ENCODE measurements around the gene PHYHIPL.

Gene PHYHIPL

DNA sequence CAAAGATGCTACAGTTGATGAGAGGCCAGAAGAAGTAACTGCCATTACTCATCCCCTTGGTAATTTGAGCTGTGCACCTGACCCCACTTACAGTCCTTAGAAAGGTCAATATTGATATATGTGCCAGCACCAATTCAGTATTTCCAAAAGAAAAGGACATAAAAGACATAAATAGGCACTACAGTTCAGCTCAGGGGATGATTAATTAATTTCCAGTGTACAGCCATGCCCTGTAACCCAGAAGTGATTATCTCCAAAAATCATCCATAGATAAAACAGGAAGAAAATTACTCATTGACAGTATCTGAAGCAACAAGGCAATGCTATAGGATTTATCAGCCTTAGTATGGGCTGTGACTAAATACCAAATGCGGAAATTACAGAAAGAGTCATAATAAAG, 82.4 kb downstream of the PHYHIPL start:
- DNase-seq: no peak

DNA sequence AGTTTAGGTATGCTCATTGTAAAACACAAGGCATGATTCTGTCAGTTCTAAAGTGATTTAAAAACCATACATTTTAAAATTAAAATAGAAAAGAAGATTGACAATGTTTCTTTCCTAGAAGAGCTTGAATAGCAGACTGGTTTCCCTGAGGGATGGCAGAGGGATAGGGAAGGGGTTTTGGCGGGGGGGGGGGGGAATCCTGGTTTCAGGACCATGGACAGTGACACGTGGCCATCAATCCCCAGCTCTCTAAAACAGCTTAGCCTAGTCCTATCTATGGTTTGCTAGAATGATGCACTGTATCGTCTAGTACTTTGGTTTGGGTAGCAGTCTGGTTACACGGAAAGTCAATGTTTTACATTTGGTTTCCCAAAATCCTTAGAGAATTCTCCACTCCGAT, 88.7 kb downstream of the PHYHIPL start:
- DNase-seq: no peak

DNA sequence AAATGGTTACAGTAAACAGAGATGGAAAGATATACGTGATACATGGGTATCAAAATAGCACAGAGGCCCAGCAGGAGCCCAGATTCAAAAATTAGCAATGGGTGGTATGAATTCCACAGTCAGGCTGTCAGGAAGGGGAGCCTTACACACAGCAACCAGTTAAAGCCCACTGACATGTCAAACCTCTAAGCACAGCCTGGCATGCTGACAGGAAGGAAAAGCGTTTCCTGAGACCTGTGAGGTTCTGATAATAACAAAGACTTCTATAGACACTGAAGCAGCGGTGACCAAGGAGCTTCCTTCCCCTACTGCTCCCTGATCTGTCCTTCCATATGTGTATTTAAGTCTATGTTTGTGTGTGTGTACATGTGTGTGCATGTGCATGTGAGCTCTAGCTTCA, 89.9 kb downstream of the PHYHIPL start:
- no peak for DNase-seq

DNA sequence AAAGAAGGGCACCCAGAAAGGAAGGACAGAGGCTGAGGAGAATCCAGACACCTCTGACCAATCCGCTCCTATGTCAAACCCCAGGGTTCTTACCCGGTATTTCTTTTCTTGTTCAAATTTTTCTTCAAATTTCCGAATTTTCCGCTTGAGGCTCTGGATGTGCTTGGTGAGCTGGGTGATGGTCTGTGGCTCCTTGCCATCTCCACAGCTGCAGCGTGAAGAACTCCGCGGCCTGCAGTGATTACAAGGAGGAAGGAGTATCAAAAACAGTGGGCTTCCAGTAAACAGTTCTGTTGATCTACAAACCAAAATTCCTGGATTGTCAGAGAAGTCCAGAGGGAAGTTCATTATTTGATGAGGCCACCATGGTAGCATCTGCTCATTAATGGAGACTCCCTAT, 92.0 kb downstream of the PHYHIPL start:
- no peak for DNase-seq

DNA sequence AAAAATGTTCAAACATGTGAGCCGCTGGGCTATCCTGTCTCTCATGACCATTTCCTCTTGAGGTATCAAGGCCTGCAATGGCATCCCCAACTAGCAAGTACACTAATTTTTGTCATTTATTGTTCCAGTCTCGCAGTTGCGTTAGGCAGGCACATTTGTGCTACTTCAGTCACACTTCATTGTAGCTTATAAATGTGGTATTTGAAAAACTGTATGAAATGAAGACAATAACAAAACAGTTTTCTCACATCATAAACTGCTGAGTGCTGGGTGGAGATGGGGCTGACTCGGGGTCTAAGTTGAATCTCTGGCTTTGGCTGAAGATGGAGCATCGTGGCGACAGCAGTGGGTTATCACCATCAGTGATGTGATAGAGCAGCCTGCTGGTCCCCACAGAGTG, 93.2 kb downstream of the PHYHIPL start:
- no peak for DNase-seq

DNA sequence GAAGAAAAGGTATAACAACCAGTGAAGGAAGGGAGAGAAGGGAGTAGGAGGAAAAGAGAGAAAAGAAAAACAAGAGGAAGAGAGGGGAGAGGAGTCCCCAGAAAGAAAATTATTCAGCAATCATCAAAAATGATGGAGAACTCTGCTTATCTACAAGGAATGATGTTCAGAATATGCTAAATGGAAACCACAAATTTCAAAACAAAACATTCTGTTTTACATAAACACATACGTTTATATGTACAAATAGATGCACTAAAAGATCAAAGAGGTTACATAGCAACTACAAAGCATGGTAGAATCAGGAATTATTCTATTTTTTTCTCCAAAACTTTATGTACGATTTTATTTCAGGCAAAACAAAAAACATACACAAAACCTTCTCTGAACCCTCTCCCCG, 94.0 kb downstream of the PHYHIPL start:
- DNase-seq: no peak

DNA sequence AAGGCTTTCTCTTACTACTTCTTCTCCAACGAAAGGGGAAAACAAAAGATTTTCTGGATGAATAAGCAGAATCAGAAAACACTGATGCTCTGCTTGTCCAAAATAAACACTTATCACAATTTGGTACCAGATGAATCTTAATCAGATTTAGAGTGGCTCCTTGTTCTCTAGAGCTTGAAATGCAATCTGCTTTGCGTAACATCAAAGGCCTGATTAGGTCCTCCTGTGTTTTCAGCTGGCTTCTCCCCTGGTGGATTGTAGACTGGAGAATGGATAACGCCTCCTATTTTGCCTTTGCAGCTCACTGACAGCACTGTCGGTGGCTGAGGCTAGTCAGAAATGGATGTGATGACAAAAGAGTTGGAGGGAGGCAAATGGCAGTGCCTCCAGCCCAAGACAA, 94.7 kb downstream of the PHYHIPL start:
- DNase-seq: no peak

DNA sequence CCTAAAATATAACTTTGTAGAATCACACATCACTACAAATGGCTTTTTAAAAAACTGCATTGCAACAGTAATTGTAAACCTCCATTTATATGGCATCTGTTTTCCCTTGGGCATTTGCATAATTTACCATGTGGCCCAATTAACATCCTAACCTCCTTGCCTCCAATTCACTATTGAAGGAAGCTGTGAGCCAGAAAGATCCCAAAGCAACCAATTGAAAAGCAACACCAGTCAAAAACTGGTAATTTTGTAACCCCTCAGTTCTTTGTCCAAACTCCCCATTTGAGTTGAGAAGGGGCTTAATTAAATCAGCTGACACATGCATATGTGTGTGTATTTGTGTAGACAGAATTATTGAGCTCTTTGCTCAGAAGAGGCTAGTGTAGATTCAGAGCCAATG, 95.6 kb downstream of the PHYHIPL start:
- no peak for DNase-seq

DNA sequence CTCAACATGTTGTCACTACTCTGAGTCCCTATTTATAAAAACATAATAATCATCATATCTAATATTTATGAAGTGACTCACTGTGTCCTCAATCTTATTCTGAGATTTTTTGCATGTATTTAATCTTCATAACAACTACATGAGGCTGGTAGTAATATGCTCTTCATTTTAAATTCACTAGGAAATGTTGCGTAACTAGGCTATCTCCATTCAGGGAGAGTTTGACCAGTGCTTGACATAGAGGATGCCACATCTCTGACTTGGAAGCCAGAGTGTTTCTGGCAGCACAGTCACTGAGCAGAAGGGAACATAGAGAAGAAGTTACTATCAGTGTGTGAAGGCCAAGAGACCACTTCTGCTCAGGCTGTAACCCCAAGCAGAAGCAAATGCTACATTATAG, 97.0 kb downstream of the PHYHIPL start:
- no peak for DNase-seq

DNA sequence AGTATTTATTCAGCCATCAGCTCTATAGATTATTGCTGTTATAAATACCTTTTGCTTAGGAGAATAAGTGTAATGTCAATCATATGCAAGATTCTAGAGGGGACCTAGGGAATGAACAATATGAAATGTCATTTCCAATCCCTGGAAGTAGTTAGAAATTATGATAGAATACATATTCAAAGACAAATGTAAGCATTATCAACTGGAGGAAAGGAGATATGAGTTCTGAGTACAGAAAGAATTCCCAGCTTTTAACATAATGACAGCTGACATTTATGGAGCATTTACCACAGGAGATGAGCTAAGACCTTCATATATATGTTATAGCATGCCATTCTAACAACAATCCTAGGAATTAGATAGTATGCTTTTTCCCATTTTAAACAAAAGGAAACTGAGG, 99.7 kb downstream of the PHYHIPL start:
- no peak for DNase-seq

DNA sequence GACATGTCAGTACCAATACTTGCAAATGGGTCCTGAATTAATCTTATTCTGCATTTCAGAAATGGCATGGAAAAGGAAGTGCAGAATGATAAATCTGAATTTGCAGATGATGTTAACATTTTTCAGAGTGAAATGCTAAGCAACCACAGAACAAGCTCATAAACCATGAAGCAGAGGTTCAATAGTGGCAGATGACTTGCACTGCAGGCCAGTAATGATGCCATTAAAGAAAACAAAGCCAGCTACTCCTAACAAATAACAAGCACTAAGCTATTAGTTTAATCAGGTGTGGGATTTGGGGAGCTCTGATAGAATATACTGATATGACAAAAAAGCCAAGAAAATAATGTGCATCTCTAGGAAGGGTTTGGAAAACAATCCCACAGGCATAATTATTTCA, 100.5 kb downstream of the PHYHIPL start:
- no peak for DNase-seq

DNA sequence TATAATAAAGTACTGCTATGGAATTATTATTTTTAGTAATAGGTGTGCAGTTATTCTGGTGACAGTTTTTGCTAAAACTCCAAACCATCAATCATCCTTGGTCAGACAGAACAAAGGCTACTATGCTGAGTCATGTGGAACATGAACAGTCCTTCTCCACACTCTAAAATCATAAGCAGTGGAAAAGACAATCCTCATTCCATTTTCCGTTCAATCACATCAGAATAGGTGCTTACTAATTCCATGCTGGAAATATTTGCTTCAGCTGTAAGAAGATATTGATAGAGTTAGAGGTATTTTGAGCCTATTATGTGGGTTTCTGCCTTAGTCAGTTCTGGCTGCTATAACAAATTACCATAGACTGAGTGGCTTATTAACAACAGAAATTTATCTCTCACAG, 103.0 kb downstream of the PHYHIPL start:
- DNase-seq: no peak

DNA sequence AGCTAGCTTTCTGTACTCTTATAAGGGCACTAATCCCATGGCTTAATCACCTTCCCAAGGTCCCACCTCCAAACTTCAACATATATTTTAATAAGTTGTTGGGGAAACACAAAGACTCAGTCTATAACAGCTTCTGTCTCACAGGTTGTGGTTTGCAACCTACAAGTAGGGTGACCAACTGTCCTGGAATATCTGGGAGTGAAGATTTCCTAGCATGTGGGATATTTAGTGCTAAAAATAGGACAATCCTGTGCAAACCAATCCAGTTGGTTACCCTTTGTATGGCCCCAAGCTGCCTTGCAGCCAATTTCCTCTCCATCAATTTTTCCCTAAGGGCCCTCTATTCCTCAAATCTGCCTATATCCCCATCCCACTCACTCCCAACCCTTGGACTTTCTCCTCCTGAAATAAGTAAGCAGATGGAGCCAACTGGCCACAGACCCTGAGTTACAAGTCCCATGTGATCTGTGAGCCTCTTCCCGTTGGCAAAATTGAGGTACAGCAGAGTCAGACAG, 103.6 kb downstream of the PHYHIPL start:
- DNase-seq: no peak

DNA sequence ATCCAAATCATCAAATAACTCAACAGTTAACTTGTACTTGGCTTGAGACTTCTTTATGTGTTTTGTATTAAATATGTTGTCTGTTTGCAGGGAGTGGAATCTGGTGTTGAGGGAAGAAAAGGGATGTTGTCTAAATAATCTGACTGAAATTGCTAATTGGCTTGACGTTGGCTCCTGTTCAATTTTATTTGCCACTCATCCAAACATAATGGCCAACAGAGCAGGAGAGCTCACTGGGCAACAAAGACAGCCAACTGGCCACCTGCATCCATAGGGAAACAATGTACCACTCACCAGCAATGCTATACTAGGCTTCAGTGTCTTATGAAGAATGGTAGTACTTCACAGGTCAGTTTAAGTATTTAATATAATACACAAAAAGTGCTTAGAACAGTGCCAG, 105.4 kb downstream of the PHYHIPL start:
- no peak for DNase-seq

DNA sequence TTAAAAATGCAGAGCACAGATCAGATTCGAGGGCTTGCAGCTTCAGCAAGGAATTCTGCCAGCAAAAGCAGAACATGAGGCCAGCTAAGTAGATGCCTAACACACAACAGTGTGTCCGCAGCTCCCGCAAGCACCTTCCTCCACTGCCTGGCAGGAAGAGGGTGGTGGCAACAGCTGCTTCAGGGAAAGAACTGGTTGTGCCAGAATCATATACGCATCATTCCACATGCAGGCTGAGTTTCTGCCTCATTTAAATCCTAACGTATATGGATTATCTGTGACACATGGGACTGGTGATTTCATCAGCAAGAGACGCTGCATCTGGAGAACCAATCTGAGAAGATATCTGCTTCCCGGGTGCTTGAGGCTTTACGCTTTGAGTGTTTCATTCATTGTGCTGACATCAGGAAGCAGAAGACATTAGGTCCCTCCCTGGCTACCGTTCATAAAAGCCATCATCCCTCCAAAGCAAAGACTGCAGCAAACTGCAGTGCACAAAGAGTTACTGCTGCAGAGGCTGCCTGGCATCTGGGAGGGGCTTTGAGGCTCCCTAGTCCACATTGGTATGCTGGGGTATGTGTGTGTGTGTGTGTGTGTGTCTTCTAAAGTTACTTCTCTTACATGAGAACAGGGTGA, 107.1 kb downstream of the PHYHIPL start:
- DNase-seq: no peak

DNA sequence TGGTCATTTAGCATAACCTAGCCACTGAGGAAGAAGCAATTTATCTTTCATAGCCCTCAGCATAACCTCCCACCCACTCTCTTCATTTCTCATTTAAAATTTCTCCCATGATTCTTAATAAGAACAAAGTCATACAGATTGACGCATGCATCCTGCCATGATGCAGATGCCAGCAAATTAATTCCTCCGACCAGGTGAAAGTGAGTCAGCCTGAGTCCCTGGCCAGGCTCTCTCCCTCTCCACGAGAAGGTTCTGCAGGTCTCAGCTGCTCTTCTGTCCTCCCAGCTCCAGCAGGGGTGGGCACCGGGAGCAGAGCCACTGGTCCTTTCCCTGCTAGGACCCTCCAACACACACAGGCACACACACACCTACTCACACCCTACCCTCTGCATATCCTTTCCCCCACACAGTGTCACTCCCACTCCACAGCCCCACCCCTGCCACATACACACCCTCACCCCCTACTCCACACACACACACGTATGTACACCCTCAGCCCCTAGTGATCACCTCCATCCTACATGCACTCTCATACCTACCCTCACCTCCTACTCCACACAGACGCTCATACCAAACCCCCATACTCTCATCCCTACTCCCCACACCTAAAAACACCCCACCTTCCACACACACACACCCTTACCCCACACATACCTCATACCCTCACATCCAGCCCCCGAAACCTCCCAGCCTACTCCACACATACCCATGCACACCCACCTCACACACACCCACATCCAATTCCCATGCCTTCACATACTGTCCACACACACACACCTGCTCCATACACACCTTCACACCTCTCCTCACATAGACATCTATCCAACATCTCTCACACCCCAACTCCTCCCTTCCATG, 107.9 kb downstream of the PHYHIPL start:
- no peak for DNase-seq

DNA sequence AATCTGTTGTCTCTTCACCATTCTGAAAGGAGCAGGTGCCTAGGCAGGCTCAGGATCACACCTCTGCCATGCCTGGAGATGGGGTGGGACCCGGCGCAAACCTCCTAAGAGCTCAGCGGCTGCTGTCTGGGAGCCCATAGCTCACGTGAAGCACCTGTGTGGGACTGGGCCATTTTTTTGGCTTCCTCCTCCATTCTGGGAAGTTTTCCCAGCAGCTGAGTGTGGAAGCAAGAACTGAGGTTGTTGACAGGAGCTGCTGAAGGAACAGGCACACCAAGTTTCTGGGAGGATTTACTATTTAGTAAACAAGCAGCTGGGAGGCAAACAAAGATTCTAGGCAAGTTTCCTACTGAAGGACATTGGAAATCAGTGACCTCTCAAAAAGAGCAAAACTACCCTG, 108.6 kb downstream of the PHYHIPL start:
- no peak for DNase-seq

DNA sequence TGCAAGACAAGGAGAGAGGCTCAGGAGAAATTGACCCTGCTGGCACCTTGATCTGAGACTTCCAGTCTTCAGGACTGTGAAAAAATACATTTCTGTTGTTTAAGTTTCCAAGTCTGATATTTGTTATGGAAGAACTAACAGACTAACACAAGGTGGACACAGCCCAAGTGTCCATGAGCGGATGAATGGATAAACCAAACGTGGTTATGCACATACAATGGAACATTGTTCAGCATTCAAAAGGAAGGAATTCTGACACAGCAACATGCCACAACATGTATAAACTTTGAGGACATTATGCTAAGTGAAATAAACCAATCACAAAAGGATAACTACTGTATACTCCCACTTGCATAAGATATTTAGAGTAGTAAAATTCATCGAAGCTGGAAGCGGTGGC, 109.4 kb downstream of the PHYHIPL start:
- DNase-seq: no peak

DNA sequence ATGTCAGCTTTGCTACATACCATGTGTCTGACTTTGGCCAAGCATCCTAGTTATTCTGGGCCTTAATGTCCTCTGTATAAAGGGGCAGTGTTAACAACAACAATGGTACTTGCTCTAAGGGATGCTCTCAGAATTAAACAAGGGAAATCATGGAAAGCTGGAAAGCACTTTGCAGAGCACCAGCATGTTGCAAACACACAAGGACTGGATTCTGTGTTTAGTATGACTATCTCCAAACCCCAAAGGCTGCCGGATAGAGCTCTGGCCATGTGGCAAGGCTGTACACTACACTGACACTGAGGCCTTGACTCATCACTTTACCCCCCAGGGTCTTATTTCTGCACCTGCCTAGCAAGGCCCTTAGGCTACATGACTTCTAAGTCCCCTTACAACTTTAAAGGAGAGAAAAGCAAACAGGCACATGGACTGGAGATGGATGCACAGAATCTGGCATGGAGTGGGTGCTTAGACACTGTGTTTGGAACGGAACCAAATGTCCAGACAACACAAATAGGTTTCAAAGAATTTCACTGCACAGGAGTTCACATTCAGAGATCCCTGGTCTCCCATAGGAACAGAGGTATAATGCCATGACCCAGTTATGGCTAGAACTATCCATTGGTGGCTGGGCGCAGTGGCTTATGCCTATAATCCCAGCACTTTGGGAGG, 111.3 kb downstream of the PHYHIPL start:
- DNase-seq: no peak

DNA sequence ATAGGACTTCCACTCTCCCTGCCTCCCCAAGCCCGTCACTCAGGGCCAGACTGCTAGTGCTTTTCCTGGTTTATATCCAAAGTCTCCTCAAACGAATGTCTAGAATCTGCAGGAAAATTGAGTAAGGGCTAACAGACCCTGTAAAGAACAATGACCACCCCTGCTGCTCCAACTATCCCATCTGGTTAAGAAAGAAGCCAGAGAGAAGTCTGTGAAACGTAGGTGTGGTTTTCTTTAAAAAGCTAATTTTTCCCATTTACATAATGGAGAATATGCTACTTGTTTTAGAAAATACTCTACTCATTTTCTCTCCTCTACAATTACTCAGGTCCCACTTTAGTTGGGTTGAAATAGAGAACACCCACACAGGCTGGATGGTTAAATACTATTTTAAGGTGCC, 113.4 kb downstream of the PHYHIPL start:
- DNase-seq: no peak

DNA sequence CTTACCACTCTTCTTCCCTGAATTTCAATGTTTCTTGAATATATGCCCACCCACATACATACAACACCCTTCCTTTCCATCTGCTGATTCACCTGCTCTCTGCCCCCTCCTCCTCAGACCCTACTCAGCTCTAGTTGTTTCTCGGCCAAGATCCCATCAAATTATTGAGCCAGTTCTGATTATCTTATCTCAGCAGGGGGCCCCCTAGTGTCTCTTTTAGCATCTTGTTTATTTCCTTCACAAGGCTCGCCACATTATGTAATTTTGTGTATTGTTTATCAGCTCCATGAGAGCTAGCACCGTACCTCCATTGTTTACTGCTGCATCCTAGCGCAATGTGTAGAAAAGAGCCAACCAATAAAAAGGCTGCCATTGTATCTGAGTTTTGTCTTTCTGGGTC, 114.0 kb downstream of the PHYHIPL start:
- no peak for DNase-seq
